GM18907 (cell line): Measurements from ENCODE around the gene LMCD1.
A peak's percentile ranks its signal among the peaks of the same experiment; 100 is the strongest.

ENCODE experiments used
- ATAC-seq: cut with Tn5 transposase; IDR thresholded peaks from one replicate; pipeline ENCODE4 v1.9.1; 2021; ENCODE audit warnings: mild to moderate bottlenecking, moderate library complexity; ENCODE audit not compliant: unreplicated experiment

LMCD1 gene

GRCh38 chr3:8608041-8608790 is 106.6 kb downstream of the LMCD1 start:
- ATAC-seq, result no peak

GRCh38 chr3:8608791-8609467 is 107.3 kb downstream of the LMCD1 start:
- no peak for ATAC-seq

GRCh38 chr3:8610951-8611350 is 109.3 kb downstream of the LMCD1 start:
- ATAC-seq, result no peak

GRCh38 chr3:8617921-8618320 is 116.3 kb downstream of the LMCD1 start:
- no peak for ATAC-seq

GRCh38 chr3:8618950-8619349 is 117.3 kb downstream of the LMCD1 start:
- no peak for ATAC-seq

GRCh38 chr3:8619548-8619947 is 117.9 kb downstream of the LMCD1 start:
- ATAC-seq, result no peak

- ATAC-seq, result no peak
Measured at GRCh38 chr3:8621141-8621540, 119.5 kb downstream of the LMCD1 start.

- ATAC-seq, result no peak
Measured at GRCh38 chr3:8621872-8622271, 120.2 kb downstream of the LMCD1 start.

GRCh38 chr3:8622873-8623691 is 121.5 kb downstream of the LMCD1 start:
- peak; percentile 92 for ATAC-seq

GRCh38 chr3:8623741-8624140 is 122.1 kb downstream of the LMCD1 start:
- ATAC-seq, result no peak
